HepG2 (cell line): ENCODE measurements around the gene TSPAN31. TPM values are rescaled to one million over a fixed set of nuclear protein-coding genes. Genes with fewer than 3 reads are reported as not detected.

Experiments used
- FOXA3 ChIP-seq: IDR thresholded peaks from 2 replicates; pipeline ENCODE4 v1.6.1; 2016; ENCODE audit warnings: missing genetic modification reagents, missing compliant biosample characterization
- MTA1 ChIP-seq: sonication (generic); formaldehyde crosslinking; IDR thresholded peaks from 2 replicates; pipeline ENCODE4 v1.4.0; 2020; ENCODE audit warnings: missing genetic modification reagents, mild to moderate bottlenecking, borderline replicate concordance
- NFE2 ChIP-seq: sonication (generic); formaldehyde crosslinking; IDR thresholded peaks from 2 replicates; pipeline ENCODE4 v1.4.0; 2020; ENCODE audit warnings: missing genetic modification reagents
- PCBP2 ChIP-seq: fragments of 200-400 bp; formaldehyde crosslinking; optimal IDR thresholded peaks from 2 replicates; pipeline ENCODE3; 2018; ENCODE audit warnings: low read length, low read depth; ENCODE audit not compliant: poor library complexity, severe bottlenecking
- REPIN1 ChIP-seq: sonication (generic); formaldehyde crosslinking; IDR thresholded peaks from 2 replicates; pipeline ENCODE4 v1.8.0; 2022; ENCODE audit warnings: missing genetic modification reagents, low read depth, mild to moderate bottlenecking, borderline replicate concordance
- SMC3 ChIP-seq: IDR thresholded peaks from 2 replicates; pipeline ENCODE4 v1.6.1; 2011; ENCODE audit warnings: low read length, improper control_type of control experiment
- TP53 ChIP-seq: sonication (generic); formaldehyde crosslinking; conservative IDR thresholded peaks from 2 replicates; pipeline ENCODE4 v1.4.0; 2020; ENCODE audit warnings: missing genetic modification reagents
- ZNF274 ChIP-seq: sonication (generic); formaldehyde crosslinking; IDR thresholded peaks from 2 replicates; pipeline ENCODE4 v1.5.1; 2020; ENCODE audit warnings: mild to moderate bottlenecking, missing genetic modification reagents
- ZNF382 ChIP-seq: sonication (generic); formaldehyde crosslinking; IDR thresholded peaks from 2 replicates; pipeline ENCODE4 v1.5.0; 2020; ENCODE audit warnings: missing genetic modification reagents, mild to moderate bottlenecking, borderline replicate concordance
- ZNF451 ChIP-seq: sonication (generic); formaldehyde crosslinking; IDR thresholded peaks from 2 replicates; pipeline ENCODE4 v1.5.0; 2020; ENCODE audit warnings: mild to moderate bottlenecking, missing genetic modification reagents
- ZNF572 ChIP-seq: sonication (generic); formaldehyde crosslinking; IDR thresholded peaks from 2 replicates; pipeline ENCODE4 v1.5.1; 2020; ENCODE audit warnings: mild to moderate bottlenecking, missing genetic modification reagents
- ZNF678 ChIP-seq: sonication (generic); formaldehyde crosslinking; IDR thresholded peaks from 2 replicates; pipeline ENCODE4 v1.4.0; 2020; ENCODE audit warnings: mild to moderate bottlenecking, missing genetic modification reagents
- ZNF703 ChIP-seq: sonication (generic); formaldehyde crosslinking; IDR thresholded peaks from 2 replicates; pipeline ENCODE4 v1.5.1; 2020; ENCODE audit warnings: missing genetic modification reagents, mild to moderate bottlenecking, moderate library complexity, borderline replicate concordance
- ZNF879 ChIP-seq: sonication (generic); formaldehyde crosslinking; IDR thresholded peaks from 2 replicates; pipeline ENCODE4 v1.8.1; 2023; ENCODE audit warnings: missing genetic modification reagents
- ZZZ3 ChIP-seq: sonication (generic); formaldehyde crosslinking; IDR thresholded peaks from 2 replicates; pipeline ENCODE4 v1.4.0; 2020; ENCODE audit warnings: missing genetic modification reagents, mild to moderate bottlenecking, borderline replicate concordance
- polyA plus RNA-seq, 8 experiments: library from polyadenylated mRNA; depleted of rRNA in 3 of 8; stranded (reverse) in 7 of 8; unstranded in 1 of 8; fragments of >200 nt; fragmentation: Illumina TruSeq in 4 of 8; extraction: Trizol in 4 of 8; gene quantifications; 2 replicates each; pipeline versions ENCODE4 v1.2.1 to v1.2.3, GENCODE V29; 2011 to 2016; ENCODE audit warnings: low read depth in 4 of 8, missing spikeins in 1 of 8, mixed read lengths in 1 of 8; ENCODE audit not compliant: insufficient read depth in 1 of 8
- total RNA-seq, 5 experiments: library from RNA; depleted of rRNA; stranded (reverse); fragments of >200 nt; fragmentation: Illumina TruSeq; extraction: Trizol; gene quantifications; 2 replicates each; pipeline ENCODE4 v1.2.3, GENCODE V29; 2016; ENCODE audit warnings: low read depth in 1 of 5
- TF ChIP-seq, protein P1 (sequence below): sonication (generic); formaldehyde crosslinking; IDR thresholded peaks from 2 replicates; pipeline ENCODE4 v1.9.0; 2021; ENCODE audit warnings: mild to moderate bottlenecking, missing genetic modification reagents
- TF ChIP-seq, protein P2 (sequence below): sonication (generic); formaldehyde crosslinking; conservative IDR thresholded peaks from 2 replicates; pipeline ENCODE4 v1.8.0; 2022; ENCODE audit warnings: low read depth, missing genetic modification reagents
- TF ChIP-seq, protein P3 (sequence below): sonication (generic); formaldehyde crosslinking; IDR thresholded peaks from 2 replicates; pipeline ENCODE4 v1.4.0; 2020; ENCODE audit warnings: missing genetic modification reagents

The TSPAN31 gene
- total and polyA plus RNA-seq, 2 of the 13 experiments (the other 11 are each of a cell fraction or from before 2014, with no cell fraction given) = 10.4 to 24.6 TPM

DNA sequence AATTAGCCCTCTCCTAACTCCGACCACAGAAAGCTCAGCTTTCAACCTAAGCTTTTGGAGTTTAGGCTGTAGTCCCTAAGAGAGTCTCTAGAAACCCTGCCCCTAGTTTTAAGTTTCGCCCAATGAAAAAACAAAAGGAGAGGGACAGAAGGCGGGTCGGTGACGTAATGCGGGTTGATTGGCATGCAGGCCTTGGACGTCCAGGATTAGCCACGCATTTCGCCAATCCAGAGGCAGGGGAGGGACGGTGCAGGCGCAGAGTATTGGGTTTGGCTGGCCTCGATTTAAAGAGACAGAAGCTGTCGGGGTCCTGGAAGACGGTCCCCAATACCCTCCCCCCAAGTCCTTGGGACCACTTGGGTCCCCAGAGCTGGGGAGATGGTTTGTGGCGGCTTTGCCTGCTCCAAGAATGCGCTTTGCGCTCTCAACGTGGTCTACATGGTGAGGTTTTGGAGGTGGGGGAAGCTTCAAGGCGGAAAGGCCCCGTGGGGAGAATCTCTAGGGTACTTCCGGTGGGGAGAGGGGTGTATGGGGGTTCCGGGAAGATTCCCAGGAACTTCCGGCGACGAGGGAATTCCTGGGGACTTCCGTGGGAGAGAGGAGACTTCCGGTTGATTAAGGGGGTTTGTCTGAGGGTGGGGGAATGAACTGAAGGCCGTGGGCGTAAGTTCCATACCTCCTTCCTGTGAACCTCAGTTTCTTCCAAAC lies at the start of gene TSPAN31 (continued):
- no peak for TF ChIP-seq ZNF572 (CRISPR knock-in tag)
- TF ChIP-seq NFE2 (CRISPR knock-in tag) = no peak
- no peak for TF ChIP-seq PCBP2
- TF ChIP-seq SMC3 = no peak
- TF ChIP-seq TP53 (CRISPR knock-in tag) = no peak
- no peak for TF ChIP-seq ZNF274 (CRISPR knock-in tag)
- no peak for TF ChIP-seq ZNF879 (CRISPR knock-in tag)
- no peak; the same call in 1 of the 2 replicates for TF ChIP-seq FOXA3 (CRISPR knock-in tag)
- no peak for TF ChIP-seq ZNF678 (CRISPR knock-in tag)
- TF ChIP-seq, protein P1, sequence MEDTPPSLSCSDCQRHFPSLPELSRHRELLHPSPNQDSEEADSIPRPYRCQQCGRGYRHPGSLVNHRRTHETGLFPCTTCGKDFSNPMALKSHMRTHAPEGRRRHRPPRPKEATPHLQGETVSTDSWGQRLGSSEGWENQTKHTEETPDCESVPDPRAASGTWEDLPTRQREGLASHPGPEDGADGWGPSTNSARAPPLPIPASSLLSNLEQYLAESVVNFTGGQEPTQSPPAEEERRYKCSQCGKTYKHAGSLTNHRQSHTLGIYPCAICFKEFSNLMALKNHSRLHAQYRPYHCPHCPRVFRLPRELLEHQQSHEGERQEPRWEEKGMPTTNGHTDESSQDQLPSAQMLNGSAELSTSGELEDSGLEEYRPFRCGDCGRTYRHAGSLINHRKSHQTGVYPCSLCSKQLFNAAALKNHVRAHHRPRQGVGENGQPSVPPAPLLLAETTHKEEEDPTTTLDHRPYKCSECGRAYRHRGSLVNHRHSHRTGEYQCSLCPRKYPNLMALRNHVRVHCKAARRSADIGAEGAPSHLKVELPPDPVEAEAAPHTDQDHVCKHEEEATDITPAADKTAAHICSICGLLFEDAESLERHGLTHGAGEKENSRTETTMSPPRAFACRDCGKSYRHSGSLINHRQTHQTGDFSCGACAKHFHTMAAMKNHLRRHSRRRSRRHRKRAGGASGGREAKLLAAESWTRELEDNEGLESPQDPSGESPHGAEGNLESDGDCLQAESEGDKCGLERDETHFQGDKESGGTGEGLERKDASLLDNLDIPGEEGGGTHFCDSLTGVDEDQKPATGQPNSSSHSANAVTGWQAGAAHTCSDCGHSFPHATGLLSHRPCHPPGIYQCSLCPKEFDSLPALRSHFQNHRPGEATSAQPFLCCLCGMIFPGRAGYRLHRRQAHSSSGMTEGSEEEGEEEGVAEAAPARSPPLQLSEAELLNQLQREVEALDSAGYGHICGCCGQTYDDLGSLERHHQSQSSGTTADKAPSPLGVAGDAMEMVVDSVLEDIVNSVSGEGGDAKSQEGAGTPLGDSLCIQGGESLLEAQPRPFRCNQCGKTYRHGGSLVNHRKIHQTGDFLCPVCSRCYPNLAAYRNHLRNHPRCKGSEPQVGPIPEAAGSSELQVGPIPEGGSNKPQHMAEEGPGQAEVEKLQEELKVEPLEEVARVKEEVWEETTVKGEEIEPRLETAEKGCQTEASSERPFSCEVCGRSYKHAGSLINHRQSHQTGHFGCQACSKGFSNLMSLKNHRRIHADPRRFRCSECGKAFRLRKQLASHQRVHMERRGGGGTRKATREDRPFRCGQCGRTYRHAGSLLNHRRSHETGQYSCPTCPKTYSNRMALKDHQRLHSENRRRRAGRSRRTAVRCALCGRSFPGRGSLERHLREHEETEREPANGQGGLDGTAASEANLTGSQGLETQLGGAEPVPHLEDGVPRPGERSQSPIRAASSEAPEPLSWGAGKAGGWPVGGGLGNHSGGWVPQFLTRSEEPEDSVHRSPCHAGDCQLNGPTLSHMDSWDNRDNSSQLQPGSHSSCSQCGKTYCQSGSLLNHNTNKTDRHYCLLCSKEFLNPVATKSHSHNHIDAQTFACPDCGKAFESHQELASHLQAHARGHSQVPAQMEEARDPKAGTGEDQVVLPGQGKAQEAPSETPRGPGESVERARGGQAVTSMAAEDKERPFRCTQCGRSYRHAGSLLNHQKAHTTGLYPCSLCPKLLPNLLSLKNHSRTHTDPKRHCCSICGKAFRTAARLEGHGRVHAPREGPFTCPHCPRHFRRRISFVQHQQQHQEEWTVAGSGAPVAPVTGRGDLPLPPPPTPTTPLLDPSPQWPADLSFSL = no peak
- no peak for TF ChIP-seq MTA1 (CRISPR knock-in tag)
- no peak for TF ChIP-seq ZNF382 (CRISPR knock-in tag)
- TF ChIP-seq ZNF703 (CRISPR knock-in tag) = no peak
- TF ChIP-seq, protein P2, sequence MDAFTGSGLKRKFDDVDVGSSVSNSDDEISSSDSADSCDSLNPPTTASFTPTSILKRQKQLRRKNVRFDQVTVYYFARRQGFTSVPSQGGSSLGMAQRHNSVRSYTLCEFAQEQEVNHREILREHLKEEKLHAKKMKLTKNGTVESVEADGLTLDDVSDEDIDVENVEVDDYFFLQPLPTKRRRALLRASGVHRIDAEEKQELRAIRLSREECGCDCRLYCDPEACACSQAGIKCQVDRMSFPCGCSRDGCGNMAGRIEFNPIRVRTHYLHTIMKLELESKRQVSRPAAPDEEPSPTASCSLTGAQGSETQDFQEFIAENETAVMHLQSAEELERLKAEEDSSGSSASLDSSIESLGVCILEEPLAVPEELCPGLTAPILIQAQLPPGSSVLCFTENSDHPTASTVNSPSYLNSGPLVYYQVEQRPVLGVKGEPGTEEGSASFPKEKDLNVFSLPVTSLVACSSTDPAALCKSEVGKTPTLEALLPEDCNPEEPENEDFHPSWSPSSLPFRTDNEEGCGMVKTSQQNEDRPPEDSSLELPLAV = no peak
- no peak; the same call in 1 of the 2 replicates for TF ChIP-seq REPIN1 (CRISPR knock-in tag)
- peak; percentile 2; the same call in 1 of the 2 replicates for TF ChIP-seq ZZZ3 (CRISPR knock-in tag)
- TF ChIP-seq ZNF451 (CRISPR knock-in tag) = no peak
- TF ChIP-seq, protein P3, sequence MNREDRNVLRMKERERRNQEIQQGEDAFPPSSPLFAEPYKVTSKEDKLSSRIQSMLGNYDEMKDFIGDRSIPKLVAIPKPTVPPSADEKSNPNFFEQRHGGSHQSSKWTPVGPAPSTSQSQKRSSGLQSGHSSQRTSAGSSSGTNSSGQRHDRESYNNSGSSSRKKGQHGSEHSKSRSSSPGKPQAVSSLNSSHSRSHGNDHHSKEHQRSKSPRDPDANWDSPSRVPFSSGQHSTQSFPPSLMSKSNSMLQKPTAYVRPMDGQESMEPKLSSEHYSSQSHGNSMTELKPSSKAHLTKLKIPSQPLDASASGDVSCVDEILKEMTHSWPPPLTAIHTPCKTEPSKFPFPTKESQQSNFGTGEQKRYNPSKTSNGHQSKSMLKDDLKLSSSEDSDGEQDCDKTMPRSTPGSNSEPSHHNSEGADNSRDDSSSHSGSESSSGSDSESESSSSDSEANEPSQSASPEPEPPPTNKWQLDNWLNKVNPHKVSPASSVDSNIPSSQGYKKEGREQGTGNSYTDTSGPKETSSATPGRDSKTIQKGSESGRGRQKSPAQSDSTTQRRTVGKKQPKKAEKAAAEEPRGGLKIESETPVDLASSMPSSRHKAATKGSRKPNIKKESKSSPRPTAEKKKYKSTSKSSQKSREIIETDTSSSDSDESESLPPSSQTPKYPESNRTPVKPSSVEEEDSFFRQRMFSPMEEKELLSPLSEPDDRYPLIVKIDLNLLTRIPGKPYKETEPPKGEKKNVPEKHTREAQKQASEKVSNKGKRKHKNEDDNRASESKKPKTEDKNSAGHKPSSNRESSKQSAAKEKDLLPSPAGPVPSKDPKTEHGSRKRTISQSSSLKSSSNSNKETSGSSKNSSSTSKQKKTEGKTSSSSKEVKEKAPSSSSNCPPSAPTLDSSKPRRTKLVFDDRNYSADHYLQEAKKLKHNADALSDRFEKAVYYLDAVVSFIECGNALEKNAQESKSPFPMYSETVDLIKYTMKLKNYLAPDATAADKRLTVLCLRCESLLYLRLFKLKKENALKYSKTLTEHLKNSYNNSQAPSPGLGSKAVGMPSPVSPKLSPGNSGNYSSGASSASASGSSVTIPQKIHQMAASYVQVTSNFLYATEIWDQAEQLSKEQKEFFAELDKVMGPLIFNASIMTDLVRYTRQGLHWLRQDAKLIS (CRISPR knock-in tag) = no peak
